RPMI8226 (cell line): ENCODE measurements around the gene GLCCI1.

Experiments
- DNase-seq: peaks from one replicate; pipeline ENCODE4 v3.0.0-alpha.2; 2015

The GLCCI1 gene

DNA sequence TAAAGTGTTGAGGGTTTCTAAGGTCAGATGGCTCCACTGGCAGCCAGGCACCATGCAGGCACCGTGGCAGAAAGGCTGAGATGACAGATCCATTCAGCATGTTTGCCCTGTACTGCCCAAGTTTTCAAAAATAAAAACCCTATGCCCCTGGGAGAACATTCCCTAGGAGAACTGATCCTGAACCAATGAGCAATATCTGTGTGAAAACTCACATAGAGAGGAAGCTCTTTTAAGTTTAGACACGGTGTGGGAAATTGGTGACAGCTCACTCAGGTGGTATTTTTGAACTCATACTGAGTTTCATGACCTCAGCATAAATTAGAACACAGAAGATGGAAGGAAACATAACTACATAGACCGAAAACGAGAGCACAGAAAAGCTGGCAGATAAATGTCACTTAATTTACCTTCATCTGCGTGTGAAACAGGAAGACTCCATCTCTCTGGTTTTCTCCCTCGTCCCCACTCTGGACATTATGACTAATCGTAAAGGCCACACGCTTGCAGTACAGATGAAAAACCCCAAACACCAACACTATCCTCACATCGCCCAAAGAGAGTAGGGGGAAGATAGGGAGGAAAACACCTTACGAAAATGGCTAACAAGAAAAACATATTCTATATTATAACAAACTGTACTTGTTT is 165.6 kb downstream of the GLCCI1 start:
- DNase-seq: no peak

DNA sequence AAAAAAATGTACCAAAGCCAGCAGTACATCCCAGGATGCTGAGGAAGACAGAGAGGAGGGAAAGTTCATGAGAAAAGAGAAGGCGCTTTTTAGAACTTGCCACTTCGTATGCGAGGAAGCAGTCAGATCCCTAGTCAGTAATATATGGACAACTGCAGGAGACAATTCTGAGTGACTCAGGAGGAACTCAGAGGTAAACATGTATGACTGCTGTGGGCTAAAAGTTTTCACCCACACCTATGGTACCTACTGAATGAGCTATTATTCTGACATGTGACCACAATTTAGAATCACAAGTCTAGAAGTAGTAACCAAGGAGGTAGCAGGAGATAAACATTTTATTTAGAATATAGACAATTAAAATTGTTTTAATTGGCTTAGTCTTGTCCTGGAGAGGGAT is 166.8 kb downstream of the GLCCI1 start:
- no peak for DNase-seq

DNA sequence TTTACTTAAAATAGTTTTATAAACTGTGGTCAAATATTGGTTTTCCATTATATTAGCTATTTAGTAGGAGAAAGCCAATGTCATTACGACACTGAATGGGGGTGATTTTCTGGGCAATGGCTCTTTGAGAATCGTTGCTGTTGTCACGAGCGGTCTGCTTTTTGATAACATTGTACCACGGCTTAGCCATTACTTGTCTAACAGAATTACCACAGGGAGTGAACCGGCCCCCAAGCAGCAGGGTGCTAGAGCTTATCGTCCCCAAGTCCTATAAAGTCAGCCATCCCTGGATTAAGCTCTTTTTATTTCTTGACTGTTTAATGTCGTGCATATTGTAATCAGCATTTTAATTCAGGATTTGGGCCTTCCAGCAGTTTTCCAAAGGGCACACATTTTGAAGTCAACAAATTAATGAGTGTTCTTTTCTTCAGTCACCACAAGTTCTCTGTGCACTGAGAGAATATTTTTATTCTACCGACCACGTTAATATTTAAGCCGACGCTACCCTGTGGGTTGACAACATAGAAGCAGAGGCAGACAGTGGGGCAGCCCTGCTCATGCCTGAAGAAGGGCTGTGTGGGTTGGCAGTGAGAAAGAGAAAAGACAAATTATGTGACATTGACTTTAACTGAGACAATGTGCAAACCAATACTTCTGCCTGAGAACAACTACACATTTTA is 167.6 kb downstream of the GLCCI1 start:
- no peak for DNase-seq
